Activated CD8-positive, alpha-beta memory T cell treated with anti-CD3 and anti-CD28 coated beads, Interleukin-2, amount 50 U/mL, for 4 hours (primary cell): ENCODE results near the gene MRM2.

ENCODE experiments used
- DNase-seq: peaks from one replicate; pipeline ENCODE4 v3.0.0-alpha.2; 2020

Gene MRM2

GRCh38 chr7:2201686-2202360, 40.2 kb downstream of the MRM2 start:
- DNase-seq, result no peak

GRCh38 chr7:2201128-2201527, 40.9 kb downstream of the MRM2 start:
- no peak for DNase-seq

- DNase-seq, result no peak
These were observed 41.4 kb downstream of the MRM2 start for GRCh38 chr7:2200584-2200980.

- no peak for DNase-seq
These were observed 41.9 kb downstream of the MRM2 start for GRCh38 chr7:2199956-2200583.

GRCh38 chr7:2199528-2199927, 42.5 kb downstream of the MRM2 start:
- DNase-seq, result no peak

- DNase-seq, result no peak
These were observed 43.2 kb downstream of the MRM2 start for GRCh38 chr7:2198760-2199159.

- DNase-seq, result no peak
These were observed 43.8 kb downstream of the MRM2 start for GRCh38 chr7:2198206-2198605.

- DNase-seq, result no peak
These were observed 44.4 kb downstream of the MRM2 start for GRCh38 chr7:2197436-2198155.

- DNase-seq, result no peak
These were observed 45.3 kb downstream of the MRM2 start for GRCh38 chr7:2196381-2197378.

- no peak for DNase-seq
These were observed 46.4 kb downstream of the MRM2 start for GRCh38 chr7:2195400-2196246.

GRCh38 chr7:2193575-2194305, 48.3 kb downstream of the MRM2 start:
- no peak for DNase-seq

- DNase-seq, result no peak
These were observed 49.0 kb downstream of the MRM2 start for GRCh38 chr7:2192831-2193534.

- no peak for DNase-seq
These were observed 51.0 kb downstream of the MRM2 start for GRCh38 chr7:2191016-2191415.

- no peak for DNase-seq
These were observed 51.5 kb downstream of the MRM2 start for GRCh38 chr7:2190531-2190930.

- no peak for DNase-seq
These were observed 55.8 kb downstream of the MRM2 start for GRCh38 chr7:2186166-2186565.

- DNase-seq, result no peak
These were observed 56.3 kb downstream of the MRM2 start for GRCh38 chr7:2185715-2186114.
